ENCODE data around the gene ZNHIT3.
"Not testable (repeated sequence)": the region's sequence is repeated elsewhere in the genome, so short reads cannot be mapped to it uniquely, and the experiment has no call there.

Gene ZNHIT3

GRCh38 chr17:36485027-36485426, 1.5 kb upstream of the ZNHIT3 start:
- DNase-seq: no peak

DNA sequence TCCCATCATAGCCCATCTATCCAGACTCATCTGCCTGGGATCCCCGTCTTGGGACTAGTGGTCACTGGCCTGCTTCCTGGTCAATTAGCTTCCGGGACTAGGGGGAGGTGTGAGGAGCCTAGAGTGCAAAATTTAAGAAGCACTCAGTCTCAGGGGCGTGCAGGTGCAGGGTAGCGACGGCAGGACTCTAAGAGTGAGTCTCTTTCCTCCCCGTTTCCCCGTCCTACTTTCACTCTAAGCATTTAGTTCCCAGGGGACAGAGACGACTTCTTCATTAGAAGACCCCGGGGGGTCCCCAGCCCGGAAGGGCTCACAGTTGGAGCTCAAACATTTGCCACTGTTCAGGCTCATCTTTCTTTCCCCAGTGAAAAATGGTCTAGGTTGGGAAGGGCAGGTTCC, 677 bp upstream of the ZNHIT3 start:
- no peak for DNase-seq

- DNase-seq: no peak
Measured at GRCh38 chr17:36493956-36494355, 7.5 kb downstream of the ZNHIT3 start.

DNA sequence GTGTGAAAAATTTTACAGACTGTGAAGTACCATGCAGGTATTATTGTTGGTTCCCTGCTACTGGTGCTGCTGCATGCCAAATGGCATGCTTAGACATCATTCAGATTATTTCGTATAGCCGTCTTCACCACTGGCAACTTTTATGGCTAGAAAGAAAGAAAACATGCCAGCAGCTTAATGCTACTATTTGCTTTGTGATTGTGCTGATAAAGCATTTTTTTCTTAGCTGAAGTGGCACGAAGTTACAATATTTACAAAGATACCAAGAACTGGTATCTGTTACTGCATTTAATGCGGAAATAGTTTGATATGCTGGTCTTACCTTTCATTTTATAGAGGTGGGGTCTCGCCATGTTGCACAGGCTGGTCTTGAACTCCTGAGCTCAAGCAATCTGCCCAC, 8.2 kb downstream of the ZNHIT3 start:
- DNase-seq: no peak

GRCh38 chr17:36495076-36495578, 8.6 kb downstream of the ZNHIT3 start:
- no peak for DNase-seq

DNA sequence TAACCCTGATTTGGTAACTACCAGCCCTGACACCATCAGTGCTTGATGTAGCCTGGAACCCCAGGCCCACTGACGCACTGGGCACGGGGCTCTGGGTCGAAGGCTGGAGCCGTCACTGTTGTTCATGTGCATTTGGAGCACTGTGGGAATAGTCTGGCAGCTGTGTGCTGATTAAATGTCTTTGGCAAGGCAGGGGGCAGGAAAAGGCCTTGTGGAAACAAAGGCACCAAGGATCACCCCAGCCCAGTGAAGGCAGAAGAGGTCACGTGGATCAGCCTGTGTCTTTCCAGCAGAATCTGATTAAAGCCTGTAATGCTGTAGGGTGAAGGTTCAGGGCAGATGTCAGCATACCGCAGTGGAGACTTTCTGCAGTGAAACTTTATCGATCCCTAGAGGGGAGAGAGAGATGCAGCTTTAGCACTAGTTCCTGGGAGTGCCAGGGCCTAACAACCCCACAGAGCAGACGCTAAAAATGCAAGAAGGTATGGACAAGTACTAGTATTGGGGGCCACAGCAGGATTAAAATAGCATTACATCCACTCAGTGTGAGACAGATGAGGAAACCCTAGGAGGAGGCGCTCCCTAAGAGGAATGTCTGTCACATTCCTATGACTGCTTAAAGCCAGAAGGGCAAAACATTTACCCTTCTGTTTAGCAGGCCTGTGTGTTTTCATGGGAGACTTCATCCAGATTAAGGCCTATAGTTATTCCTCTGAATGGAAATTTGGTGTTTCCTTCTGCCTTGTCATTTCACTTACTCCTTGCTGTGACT, 9.7 kb downstream of the ZNHIT3 start:
- no peak for DNase-seq

DNA sequence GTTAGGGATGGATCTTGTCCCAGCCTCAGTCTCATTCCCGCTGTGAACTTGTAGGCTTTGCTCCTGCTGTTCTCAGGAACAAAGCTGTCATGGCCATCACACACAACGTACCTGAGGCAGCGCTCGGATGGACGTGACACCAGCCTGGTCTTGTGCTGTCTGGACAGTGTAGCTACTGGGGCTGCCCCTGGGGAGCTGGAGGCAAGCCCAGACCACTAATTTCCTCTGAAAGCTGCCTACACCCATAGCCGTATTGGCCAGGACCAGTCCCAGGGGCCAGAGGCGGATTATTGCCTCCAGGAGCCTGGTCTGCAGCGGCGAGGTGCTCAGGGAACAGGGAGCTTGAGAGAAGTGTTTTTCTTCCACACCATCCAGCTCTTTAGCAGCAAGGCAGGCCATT, 11.7 kb downstream of the ZNHIT3 start:
- DNase-seq: no peak

GRCh38 chr17:36498560-36499300, 12.2 kb downstream of the ZNHIT3 start:
- no peak for DNase-seq

GRCh38 chr17:36500745-36501225, 14.3 kb downstream of the ZNHIT3 start:
- no peak for DNase-seq

GRCh38 chr17:36501351-36501750, 14.9 kb downstream of the ZNHIT3 start:
- no peak for DNase-seq

GRCh38 chr17:36501963-36502362, 15.5 kb downstream of the ZNHIT3 start:
- no peak for DNase-seq

DNA sequence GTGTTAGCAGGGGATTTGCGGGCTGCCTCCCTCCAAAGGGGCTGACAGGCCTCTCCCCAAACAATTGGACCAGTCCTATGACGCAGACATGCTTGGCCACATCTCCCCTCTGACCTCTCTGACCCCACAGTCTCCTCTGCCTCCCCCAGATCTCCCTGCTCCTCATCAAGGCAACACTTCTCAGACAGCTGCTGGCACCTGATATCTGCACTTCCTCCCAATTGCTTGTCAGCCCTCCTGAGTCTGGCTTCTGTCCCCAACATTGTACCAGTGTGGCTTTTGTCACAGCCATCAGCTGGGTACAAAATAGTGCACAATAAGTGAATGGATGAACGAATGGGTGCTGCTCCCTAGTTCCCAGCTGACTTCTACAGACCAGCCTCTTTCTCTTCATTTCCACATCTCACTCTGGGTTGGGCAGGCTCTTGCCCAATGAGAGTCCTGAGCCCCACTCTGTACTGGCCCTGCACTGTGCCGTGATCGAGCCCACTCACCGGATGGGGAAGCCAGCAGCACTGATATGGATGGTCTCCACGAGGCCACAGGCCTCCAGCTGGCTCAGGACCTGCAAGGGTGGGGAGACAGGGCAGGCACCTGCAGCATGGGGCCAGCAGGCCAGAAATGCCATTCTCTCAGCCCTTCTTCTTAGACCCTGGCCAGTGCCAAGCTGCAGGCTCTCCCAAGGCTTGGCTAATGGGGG, 17.1 kb downstream of the ZNHIT3 start:
- DNase-seq: no peak

- no peak for DNase-seq
Measured at GRCh38 chr17:36504156-36504545, 17.7 kb downstream of the ZNHIT3 start.

- no peak for DNase-seq
Measured at GRCh38 chr17:36505171-36505570, 18.7 kb downstream of the ZNHIT3 start.

- no peak for DNase-seq
Measured at GRCh38 chr17:36506249-36506826, 19.9 kb downstream of the ZNHIT3 start.

DNA sequence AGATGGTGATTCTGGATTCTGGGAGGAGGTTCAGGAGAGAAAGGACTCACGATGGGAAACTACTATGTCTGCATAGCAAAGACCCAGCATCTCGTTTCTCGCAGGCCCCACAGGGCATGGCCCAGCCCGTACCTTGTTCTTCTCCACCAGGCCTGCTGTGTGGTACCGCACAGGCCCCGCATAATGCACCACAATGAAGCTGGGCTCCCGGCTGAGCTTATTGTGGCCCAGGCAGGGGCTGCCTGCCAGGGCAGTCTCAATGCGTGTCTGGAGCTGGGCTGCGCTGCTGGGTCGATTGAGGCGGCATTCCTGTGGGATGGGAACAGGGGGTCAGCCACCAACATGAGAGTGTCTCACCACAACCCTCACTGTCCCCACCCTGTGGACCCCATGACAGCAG, 20.4 kb downstream of the ZNHIT3 start:
- no peak for DNase-seq

DNA sequence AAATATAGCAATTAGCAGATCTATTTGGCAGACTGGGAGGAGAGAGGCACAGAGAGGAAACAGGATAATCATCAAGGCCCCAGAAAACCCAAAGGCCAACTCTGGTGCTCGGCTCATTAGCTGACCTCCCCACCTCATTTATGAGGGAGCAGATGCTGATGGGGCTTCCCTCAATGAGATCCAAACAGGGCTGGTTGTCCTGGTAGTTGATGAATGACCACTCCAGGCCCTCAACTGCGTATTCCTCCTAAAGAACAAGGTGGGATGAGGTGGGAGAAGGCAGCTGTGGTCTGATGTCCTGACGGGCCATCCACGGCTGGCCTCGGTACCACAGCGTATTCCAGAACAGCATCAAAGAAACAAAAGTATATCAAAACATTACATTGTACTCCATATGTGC, 20.8 kb downstream of the ZNHIT3 start:
- no peak for DNase-seq

- DNase-seq: not testable (repeated sequence)
Measured at GRCh38 chr17:36508439-36508838, 22.0 kb downstream of the ZNHIT3 start.

GRCh38 chr17:36509272-36509985, 22.9 kb downstream of the ZNHIT3 start:
- no peak for DNase-seq

- no peak for DNase-seq
Measured at GRCh38 chr17:36510636-36511035, 24.2 kb downstream of the ZNHIT3 start.

DNA sequence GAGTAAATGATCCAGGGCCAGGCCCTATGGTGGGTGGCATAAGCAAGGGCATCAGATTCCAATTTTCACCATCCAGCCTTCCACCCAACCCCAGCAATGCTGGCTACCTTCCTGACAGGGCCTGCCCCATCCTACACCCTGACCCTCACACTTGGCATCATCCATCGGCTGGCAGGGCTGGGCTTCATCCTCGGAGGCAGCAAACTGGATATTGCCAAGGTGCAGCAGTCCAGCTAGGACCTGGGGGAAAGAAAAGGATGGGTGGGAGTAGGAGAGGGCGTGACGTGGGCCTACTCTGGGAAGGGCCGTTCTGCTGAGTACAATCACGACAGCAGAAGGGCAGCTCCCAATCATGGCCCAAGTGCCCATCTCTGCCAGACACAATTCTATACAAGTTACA, 24.7 kb downstream of the ZNHIT3 start:
- no peak for DNase-seq

GRCh38 chr17:36512641-36513040, 26.2 kb downstream of the ZNHIT3 start:
- no peak for DNase-seq

All from NCI-H526 treated with DMSO at 0.1 percent for 48 hours (cell line).